Retinal pigment epithelial cell (primary cell): ENCODE measurements around the gene FBXO31.

Experiments used
- DNase-seq: peaks from one replicate; pipeline ENCODE4 v3.0.0-alpha.2; 2010; ENCODE audit warnings: low read depth
- H3K4me3 ChIP-seq: 2 replicates; pipeline ENCODE4 v1.5.1; 2011; ENCODE audit warnings: mild to moderate bottlenecking, low read length, control low read depth, moderate library complexity
- CTCF ChIP-seq: conservative IDR thresholded peaks from 2 replicates; pipeline ENCODE4 v1.5.1; 2011; ENCODE audit warnings: low read depth, low read length, control low read depth, inconsistent platforms

Gene FBXO31

GRCh38 chr16:87330257-87330624 is 53.3 kb downstream of the FBXO31 start:
- no peak overlapping the region for H3K4me3 ChIP-seq
- no peak for DNase-seq
- TF ChIP-seq CTCF, result no peak

- no peak for DNase-seq
- TF ChIP-seq CTCF, result no peak
- no peak overlapping the region for H3K4me3 ChIP-seq
These were observed 53.9 kb downstream of the FBXO31 start for GRCh38 chr16:87329436-87330256.

- no peak for TF ChIP-seq CTCF
- no peak overlapping the region for H3K4me3 ChIP-seq
- no peak for DNase-seq
These were observed 54.7 kb downstream of the FBXO31 start for GRCh38 chr16:87328846-87329245.

GRCh38 chr16:87327798-87328495 is 55.6 kb downstream of the FBXO31 start:
- no peak overlapping the region for H3K4me3 ChIP-seq
- no peak for DNase-seq
- TF ChIP-seq CTCF, result no peak

GRCh38 chr16:87326151-87326571 is 57.4 kb downstream of the FBXO31 start:
- H3K4me3 ChIP-seq, result no peak overlapping the region
- TF ChIP-seq CTCF, result no peak
- no peak for DNase-seq

- DNase-seq, result no peak
- no peak overlapping the region for H3K4me3 ChIP-seq
- TF ChIP-seq CTCF, result no peak
These were observed 58.1 kb downstream of the FBXO31 start for GRCh38 chr16:87325423-87325858.
